IPS DF 19.7 (cell line): Measurements from ENCODE around the gene SCGB1D1.

Experiments used
- DNase-seq: peaks from one replicate; pipeline ENCODE4 v3.0.0-alpha.2; 2013; ENCODE audit warnings: low read depth, low spot score

The SCGB1D1 gene, protein sequence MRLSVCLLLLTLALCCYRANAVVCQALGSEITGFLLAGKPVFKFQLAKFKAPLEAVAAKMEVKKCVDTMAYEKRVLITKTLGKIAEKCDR

DNA sequence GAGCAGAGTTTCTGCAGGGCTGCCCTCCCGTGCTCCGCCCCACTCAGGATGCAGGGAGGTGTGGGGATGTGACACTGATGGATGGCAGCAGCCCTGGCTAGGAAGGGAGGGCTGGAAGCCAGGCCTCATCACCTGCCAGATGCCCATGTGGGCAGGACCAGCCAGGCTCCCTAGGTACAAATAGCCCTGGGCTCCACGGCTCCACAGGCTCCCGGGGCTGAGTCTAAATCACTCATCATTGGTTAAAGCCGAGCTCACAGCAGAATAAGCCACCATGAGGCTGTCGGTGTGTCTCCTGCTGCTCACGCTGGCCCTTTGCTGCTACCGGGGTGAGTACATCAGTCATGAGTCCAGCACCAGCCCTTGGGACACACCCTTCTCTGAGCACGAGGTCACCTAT is at the start of gene SCGB1D1:
Gene SCGB1D1 (plus strand): TSS at position 206 of the 400 bp plus-strand sequence. CDS start 69 bp downstream, at position 275.
- no peak for DNase-seq

- no peak for DNase-seq
Observed at GRCh38 chr11:62140304-62141110, 49.5 kb upstream of the SCGB1D1 start.

DNA sequence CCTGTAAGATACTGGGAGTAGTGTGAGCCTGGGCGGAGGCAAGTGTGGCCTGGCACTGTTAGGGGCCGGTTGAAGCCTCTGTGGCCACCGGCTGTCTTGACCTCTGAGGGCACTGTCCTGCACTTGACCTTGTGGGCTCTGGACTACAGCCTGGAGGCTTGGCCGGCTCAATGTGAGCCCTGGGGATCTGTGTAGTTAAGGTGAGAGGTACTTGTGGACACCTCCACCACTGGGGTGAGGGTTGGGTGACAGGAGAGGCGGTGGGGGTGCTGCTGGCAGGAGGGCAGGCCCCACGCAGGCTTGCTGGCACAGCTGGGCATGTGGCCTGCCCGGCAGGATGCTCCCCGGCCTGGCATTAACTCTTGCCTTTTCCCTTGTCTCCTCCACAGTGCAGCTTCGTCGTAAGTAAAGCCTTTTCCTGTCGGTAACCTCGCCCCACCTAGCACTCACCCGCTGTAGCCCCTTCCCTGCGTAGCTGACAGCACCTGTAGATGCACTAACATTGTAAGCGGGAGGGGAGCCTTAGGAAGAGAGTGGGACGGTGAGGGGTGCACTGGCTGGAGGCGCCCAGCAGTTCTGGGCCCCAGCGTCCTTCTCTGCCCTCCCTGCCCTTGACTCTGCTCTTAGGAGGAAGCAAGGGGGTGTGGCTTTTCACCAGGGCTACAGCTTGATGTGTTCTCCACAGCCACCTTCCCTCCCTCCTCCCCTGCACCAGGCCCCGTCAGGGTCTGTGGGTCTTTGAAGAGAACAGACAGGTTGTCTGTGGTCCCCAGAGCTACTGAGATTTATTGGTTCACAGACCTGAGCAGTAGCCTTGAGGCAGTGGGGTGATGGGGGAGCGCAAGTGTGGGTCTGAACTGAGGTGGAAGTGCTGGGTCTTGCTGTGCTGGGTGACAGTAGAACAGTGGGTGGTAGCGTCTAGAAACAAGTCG is 48.6 kb upstream of the SCGB1D1 start:
- DNase-seq = no peak

- DNase-seq = no peak
Observed at GRCh38 chr11:62142043-62142375, 48.0 kb upstream of the SCGB1D1 start.

DNA sequence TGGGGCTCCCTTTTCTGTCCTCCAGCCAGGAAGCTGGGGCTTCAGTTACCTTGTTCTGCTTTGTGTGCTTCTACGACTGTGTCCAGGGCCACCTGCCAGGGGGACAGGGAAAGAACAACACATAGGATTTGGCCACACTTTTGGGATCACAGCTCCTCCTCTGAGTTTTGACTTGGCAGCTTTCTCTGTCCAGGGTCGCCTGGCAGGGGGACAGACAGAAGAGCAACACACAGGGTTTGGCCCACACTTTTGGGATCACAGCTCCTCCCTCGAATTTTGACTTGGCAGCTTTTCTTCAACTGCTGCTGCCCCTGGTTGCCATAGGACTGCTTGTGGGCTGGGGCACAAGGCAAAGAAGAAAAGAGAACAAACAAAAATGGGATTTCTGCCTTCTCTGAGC is 47.1 kb upstream of the SCGB1D1 start:
- no peak for DNase-seq

DNA sequence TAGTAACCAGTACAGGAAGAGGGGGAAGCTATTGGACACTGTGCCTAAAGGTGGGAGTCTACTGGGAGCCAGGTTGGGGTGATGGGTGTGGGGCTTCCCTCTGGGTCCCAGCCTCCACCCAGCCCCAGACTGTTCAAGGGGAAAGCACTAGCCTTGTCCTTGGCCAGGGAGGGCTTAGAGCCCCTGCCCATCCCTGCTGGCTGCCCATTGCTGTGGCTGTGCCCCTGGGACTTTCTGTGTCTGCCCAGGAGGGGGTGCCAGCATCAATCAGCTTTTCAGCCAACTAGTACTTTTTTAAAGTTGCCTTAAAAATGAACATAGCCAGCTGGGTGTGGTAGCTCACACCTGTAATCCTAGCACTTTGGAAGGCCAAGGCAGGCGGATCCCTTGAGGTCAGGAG is 46.3 kb upstream of the SCGB1D1 start:
- no peak for DNase-seq

DNA sequence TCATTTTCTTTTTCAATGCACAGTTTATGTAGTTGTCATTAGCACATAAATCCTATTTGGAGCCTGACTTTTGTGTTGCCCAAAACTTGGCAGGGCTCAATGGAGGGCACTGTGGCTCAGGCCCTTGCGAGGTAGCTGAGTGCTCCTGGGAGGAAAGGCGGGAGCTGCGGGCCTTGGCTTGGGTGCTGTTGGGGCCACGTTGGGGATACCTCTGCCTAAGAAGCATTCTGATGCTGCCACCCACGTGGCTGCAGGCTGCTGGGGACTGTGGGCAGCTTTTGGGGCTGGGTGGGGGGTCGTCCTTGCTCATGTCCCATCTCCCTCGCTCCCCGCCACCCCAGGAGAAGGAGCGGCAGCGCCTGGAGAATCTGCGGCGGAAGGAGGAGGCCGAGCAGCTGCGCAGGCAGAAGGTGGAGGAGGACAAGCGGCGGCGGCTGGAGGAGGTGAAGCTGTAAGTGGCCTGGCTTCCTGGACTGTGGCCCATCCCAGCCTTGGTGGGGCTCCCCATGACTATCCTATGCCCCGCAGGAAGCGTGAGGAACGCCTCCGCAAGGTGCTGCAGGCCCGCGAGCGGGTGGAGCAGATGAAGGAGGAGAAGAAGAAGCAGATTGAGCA is 45.3 kb upstream of the SCGB1D1 start:
- no peak for DNase-seq

DNA sequence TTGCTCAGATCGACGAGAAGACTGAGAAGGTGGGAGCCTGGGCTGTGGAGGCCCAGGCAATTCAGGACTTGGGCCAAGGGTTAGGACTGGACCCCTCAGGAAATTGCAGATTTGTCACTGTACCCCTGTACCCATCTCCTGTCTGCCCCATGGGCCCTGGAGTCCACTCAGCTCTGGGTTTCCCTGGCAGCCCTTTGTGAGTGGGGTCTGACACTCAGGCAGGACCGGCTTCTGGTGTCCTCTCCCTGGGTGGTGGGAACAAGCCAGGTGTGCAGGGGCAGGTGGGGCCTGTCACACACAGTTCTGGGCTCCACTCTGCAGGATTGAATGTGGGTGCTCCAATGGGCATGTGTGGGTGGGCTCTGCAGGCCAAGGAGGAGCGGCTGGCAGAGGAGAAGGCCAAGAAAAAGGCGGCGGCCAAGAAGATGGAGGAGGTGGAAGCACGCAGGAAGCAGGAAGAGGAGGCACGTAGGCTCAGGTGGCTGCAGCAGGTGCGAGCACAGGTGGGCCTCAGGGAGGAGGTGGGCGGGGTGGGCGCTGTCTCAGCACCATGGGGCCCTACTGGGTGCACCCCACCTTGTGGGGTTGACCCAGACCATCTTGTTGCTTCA is 44.6 kb upstream of the SCGB1D1 start:
- no peak for DNase-seq

GRCh38 chr11:62146476-62147200 is 43.4 kb upstream of the SCGB1D1 start:
- no peak for DNase-seq

- DNase-seq = no peak
Observed at GRCh38 chr11:62147545-62147944, 42.5 kb upstream of the SCGB1D1 start.

GRCh38 chr11:62148271-62148980 is 41.6 kb upstream of the SCGB1D1 start:
- no peak for DNase-seq

- DNase-seq = no peak
Observed at GRCh38 chr11:62149986-62150886, 39.8 kb upstream of the SCGB1D1 start.

DNA sequence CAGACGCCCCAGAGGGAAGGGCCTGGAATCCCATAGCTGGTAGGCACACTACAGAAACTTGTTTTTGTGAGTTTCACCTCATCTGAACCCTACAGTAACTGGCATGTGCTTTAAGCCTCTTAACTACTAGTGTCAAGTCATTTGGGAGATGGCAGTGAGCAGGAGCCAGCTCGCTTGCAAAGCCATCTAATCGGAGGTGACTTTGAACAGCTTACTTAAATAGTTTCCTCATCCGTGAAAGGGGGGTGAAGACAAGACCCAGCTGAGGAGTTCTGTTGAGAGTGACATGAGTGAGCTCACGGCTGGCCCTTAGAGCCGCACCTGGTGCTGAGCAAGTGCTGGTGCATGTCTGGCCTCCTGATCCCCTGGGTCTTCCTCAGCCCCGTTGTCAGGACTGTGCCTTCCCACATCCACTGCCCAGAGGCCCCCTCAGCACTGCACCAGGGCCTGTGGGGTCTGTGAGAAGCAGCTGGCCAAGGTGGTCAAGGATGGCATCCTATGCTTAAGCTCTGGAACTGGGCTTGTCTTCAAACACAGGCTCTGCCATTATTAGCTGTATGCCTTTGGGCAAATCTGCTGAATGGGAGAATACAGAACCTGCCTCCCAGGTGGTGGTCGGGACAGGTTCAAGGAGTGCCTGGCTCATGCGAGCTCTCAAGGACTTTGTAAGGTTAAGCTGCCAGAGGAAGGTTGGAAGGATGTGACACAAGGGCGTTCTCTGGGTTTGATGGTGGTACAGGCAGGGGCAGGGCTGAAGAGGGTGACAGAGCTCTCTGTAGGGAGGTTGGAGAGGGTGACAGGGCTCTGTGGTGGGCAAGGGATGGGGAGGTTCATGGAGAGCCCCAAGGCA is 38.9 kb upstream of the SCGB1D1 start:
- DNase-seq = no peak

GRCh38 chr11:62151737-62152102 is 38.3 kb upstream of the SCGB1D1 start:
- no peak for DNase-seq

DNA sequence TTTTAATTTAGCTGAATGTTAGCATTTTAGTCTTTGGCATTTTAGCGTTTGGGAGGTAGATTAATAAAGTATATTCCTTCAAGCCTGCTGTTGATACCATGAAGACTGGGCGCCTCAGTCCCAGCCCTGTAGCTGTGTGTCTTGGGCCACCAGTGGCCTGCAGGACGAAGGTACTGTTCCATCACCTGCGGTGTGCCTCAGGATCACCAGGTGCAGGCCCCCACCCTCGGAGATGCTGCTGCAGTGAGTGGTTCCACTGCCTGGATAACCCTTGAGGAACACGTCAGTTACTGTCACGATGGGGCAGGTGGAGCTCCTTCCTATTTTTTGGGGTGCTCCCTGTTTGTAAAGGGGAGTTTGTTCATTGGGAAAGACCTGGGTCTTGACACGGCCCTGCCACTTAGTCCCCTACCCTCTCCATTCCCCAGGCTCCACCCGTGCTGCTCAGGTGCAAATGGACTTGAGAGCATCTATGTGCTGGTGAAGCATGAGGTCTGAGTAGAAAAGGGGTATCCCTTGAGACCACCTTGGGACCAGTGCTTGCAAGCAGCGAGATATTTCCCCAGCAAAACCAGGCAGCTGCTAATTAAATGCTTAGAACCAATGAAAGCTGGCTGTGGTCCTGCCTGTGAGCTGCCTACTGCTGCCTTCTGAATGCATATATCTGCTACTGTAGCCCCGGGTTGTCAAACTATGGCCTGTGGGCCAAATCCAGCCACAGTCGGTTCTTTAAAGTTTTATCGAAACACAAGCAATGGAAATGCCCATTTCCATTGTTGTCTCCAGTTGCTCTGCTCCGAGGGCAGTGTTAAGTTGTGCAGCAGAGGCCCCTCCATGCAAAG is 37.5 kb upstream of the SCGB1D1 start:
- DNase-seq = no peak

- DNase-seq = no peak
Observed at GRCh38 chr11:62153087-62153395, 37.0 kb upstream of the SCGB1D1 start.

GRCh38 chr11:62153617-62154016 is 36.4 kb upstream of the SCGB1D1 start:
- DNase-seq = no peak

GRCh38 chr11:62157603-62158002 is 32.4 kb upstream of the SCGB1D1 start:
- DNase-seq = no peak
